CD4-positive, alpha-beta T cell treated with Interferon gamma for 1 hour (primary cell): ENCODE measurements around the gene CNN2.
"Not testable (repeated sequence)": the region's sequence is repeated elsewhere in the genome, so short reads cannot be mapped to it uniquely, and the experiment has no call there.

Experiments
- DNase-seq: peaks from one replicate; pipeline ENCODE4 v3.0.0-alpha.2; 2020

Gene CNN2

GRCh38 chr19:1012334-1012733 is 14.1 kb upstream of the CNN2 start:
- no peak for DNase-seq

DNA sequence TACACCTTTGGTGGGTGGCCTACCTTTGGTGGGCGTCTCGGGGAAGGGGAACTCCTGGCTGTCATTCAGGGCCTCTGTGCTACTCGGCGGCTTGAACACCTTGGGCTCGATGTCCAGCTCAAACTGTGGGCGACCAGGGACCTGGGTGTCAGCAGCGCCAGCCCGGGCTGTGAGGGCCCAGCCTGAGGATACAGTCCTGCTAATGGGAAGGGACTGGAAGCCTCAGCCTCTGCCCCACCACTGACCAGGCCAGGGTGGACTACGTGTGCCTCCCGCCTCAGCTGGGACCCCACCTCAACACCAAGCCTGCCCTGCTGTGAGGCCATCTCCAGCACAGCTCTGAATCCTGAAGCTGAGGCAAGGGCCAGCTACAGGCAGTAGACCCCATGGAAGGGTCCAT is 13.2 kb upstream of the CNN2 start:
- no peak for DNase-seq

DNA sequence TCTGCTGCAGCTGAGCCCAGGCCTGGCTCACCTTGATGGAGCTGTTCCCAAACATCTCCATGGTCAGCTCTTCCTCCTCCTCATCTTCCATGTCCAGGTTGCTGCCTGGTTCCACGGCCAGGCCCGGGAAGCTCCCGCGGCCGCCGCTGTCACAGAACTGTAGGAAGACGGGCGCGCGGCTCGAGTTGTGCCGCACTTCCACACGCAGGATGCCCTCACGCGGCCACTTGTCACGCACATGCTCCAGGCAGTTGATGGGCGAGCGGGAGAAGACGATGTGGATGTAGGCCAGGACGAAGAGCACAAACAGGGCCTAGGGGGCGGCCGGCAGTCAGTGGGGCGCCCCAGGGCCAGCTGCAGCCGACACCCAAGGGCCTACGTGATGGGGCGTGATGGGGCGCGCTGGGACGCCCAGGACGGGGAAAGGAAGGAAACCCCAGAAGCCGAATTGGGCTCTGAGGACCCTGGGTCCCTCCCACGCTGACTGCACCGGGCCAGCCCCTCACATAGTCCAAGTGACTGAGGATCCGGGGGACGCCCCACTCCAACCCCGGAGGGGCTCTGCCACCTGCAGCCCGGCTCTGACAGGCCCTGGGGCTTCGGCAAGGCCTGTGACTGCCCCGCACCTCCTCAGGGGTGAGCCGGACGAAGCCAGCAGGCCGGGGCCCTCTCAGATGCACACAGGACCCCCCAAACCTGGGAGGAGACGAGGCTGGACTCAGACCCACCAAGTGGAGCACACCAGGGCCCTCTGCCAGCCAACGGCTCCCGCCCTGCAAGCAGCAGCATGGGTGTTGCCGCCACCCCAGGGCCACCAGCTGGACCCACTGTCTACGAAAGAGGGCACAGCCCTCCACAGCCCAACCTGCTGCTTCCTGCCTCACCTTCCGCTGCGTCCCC is 12.0 kb upstream of the CNN2 start:
- no peak for DNase-seq

DNA sequence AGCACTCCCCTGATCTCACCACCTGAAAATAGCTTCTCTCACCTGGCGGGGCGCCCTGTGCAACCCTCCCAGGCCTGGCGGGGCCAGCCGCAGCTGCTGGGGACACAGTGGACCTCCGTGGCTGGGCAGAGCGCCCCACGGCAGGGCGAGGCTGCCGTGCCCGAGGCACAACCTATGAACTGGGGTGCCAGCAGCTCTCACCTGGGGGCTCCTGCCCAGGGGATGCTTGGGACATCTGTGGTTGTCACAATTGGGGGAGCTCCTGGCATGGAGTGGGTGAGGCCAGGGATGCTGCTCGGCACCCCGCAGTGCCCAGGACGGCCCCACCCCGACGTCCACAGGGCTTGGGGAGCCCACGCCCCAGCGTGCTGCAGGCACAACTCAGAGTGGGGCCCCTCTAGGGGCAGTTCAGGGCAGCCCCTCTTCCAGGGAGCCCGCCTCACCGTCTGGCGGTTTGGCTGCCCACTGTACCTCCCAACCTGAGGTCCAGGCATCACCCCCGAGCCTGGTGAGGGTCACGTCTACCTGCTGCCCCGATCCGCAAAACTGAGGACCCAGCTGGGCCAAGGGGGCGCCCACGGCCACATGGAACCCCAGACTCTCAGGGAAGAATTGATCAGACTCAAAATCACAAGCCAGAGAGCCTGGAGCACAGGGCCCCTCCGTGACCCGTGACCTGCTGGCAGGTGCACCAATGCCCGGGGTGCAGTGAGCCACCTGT is 11.2 kb upstream of the CNN2 start:
- DNase-seq = no peak

DNA sequence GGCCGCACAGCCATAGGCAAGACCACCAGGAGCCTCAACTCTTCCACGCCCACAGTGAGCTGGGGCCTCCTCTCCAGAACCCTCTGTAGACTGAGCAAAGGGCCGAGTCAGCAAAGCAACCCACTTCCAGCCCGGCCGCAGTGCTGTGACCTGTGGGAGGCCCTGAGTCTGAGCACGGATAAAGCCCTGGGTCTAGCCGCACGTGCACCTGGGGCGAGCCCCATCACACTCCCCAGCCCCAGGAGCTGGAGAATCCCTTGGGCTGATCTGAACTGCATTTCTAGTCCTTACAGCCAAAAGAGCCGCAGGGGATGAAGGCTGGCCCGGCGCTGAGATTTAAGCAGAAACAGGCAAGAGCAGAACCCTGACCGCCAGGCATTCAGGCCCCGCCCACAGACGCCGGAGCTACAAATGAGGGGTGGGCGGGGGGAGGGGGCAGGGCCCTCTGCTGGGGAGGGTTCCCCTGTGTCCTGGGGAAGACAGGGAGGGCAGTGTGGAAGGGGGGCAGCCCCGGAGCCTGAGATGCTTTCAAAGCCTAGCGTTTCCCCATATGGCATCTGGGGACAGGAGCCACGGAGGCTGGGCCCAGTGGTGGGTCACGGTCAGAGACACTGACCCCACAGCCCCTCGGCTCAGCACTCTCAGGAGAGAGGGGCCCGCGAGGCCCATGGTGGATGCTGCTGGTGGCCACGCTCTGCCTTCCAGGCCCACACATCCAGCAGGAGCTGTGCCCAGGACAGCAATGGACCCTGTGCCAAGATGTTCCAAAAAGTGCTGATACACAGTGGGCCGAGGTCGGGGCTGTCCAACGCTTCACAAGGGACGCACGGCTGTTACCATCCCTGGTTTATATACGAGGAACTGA is 10.4 kb upstream of the CNN2 start:
- no peak for DNase-seq

DNA sequence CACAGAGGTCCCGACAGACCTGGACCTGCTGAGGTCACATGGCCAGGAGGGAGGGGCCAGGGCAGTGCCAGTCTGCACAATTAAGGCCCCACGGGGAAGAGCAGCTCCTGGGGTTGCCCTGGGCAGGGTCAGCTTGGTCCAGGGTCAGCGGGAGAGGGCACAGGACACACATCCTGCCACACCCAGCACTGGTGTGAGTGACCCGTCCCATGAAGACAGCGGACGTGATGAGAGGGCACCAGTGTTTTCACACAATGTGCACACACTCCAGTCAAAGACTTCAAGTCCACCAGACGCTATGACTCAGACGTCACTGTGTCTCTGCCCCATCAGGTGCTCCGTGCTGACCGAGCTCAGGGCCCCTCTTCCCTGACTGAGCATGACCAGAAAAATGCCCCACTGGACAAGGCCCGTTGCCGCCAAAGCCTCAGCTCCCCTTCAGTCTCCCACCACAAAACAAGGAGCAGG is 9.7 kb upstream of the CNN2 start:
- no peak for DNase-seq

- DNase-seq = no peak
Observed at GRCh38 chr19:1017115-1017905, 9.1 kb upstream of the CNN2 start.

DNA sequence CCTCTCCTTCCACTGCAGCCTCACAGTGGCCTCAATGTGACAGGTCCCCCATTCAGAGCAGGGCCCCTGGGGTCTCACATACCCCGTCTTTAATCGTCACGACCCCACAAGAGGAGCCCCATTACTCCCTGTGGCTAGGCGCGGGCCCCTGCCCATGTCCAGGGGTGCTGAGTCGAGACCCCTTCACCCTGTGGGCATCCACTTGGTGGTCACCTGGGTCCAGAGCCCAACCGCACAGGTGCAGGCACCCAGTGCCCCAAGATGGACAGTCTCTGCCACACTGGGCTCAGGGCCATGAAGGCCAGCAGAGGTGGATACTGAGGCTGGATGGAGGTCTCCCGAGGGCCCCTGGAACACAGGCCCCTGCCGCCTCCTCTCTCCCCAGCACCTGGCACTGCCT is 8.5 kb upstream of the CNN2 start:
- DNase-seq = no peak

- DNase-seq = no peak
Observed at GRCh38 chr19:1018393-1018792, 8.0 kb upstream of the CNN2 start.

- DNase-seq = no peak
Observed at GRCh38 chr19:1018932-1019615, 7.3 kb upstream of the CNN2 start.

DNA sequence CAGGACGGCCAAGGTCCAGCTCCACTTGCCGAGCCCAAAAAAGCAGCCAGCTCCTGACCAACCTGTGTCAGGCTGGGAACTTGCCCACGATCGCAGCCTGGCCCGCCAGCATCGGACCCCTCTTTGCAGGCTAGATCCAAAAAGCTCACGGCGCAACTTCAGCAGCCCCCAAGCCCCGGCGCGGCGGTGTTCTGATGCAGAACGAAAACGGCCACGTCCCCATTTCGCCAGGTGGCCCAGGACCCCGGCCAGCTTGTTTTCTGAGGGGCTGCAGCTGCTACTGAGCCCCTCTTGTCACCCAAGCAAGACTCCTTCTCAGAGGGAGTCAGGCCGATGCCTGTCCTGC is 6.8 kb upstream of the CNN2 start:
- DNase-seq = no peak

DNA sequence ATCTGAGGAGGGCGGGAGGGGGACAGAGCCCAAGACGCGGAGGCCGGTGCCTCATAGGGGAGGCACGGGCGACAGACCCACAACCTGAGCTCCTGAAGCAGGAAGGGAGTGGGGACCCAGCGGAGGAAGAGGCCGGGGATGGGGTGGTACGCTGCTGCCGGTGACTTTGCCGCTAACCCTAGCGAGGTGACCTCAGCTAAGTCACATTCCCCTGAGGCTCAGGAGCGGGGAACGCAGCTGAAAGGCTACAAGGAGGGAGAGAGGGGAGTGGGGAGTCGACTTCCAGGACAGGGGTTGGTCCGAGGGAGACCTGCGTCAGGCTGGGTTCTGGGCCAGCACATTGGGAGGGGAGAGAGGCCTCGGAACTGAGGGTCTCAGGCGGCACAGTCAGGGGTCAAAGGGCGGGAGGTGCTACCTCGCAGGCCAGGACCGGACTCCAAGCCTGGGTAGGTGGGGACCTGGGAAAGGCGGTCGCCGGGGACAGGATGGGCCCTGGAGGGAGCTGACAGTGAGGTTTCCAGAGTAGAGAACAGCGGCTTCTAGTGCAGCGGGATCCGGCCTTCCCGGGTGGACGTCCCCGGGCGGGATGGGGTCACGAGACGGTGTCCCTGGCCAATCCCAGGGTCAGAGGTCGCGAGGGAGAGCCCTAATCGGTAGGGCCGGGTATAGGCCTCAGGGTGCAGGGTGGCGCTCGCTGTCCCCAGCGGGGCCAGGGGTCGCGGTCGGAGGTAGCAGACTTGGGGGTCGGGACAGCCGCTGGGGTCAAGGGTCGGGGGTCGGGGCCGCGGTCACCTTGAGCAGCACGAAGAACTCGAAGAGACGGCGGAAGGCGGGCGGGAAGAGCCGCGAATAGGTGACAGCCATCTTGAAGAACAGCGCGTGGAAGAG is 6.2 kb upstream of the CNN2 start:
- DNase-seq = no peak

GRCh38 chr19:1020868-1021425 is 5.5 kb upstream of the CNN2 start, which contains the start of gene TMEM259:
TSS of gene TMEM259 (minus strand) at chr19:1021123. CDS start at chr19:1020996, 127 bp downstream.
- DNase-seq = peak; percentile 98

DNA sequence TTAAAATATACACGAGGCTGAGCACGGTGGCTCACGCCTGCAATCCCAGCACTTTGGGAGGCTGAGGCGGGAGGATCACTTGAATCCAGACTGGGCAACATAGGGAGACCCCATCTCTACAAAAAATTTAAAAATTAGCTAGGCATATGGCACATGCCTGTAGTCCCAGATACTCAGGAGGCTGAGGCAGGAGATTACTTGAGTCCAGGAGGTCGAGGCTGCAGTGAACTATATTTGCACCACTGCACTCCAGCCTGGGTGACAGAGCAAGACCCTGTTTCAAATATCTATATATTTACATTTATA is 2.6 kb upstream of the CNN2 start:
- not testable (repeated sequence) for DNase-seq

DNA sequence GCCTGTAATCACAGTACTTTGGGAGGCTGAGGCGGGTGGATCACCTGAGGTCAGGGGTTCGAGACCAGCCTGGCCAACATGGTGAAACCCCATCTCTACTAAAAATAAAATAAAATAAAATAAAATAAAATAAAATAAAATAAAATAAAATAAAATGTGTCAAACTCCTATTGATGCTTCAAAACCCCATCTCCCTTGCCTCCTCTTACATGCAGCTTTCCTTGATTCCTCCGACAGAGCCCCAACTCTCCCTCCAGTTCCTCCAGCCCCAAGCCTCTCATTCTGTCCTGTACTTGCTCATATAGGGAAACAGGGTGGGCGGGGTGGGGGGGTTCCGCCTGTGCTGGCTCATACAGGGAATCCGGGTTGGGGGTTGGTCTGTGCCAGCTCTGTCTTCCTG is 1.3 kb upstream of the CNN2 start:
- not testable (repeated sequence) for DNase-seq

- peak; percentile 36 for DNase-seq
Observed at GRCh38 chr19:1026783-1027649, 608 bp downstream of the CNN2 start.

GRCh38 chr19:1027650-1028061 is 1.2 kb downstream of the CNN2 start:
- DNase-seq = no peak

- DNase-seq = peak; percentile 63
Observed at GRCh38 chr19:1028062-1028926, 1.9 kb downstream of the CNN2 start.
